Hepatocyte (in vitro differentiated cells): ENCODE measurements around the gene ANKRD12.

Source experiments
- EZH2 ChIP-seq: fragments of 200-600 bp; sonication (generic); IDR thresholded peaks from 2 replicates; pipeline ENCODE4 v1.6.1; 2016; ENCODE audit warnings: antibody characterized with exemption, mild to moderate bottlenecking, borderline replicate concordance
- TF ChIP-seq, protein P1 (sequence below): fragments of 200-600 bp; sonication (generic); IDR thresholded peaks from 2 replicates; pipeline ENCODE4 v1.5.1; 2016; ENCODE audit warnings: antibody characterized with exemption, mild to moderate bottlenecking; ENCODE audit not compliant: poor library complexity

DNA sequence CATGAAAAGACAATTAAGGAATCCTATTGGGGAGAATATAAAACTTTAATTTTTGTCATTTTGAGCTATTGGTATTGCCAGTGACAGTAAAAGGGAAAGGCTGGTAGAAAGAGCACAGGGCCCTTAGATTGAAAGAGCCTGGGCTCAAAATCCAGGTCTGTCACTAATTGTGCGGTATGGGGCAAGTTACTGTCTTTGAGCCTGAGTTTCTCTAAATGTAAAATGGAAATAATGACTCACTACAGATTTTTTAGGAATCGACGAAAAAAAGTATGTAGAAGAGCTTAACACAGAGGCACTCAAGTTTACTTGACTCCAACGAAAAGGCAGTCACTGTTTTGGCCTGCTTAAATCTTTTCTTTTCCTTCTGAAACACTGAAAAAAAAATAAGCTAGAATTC is 27.1 kb upstream of the ANKRD12 start:
- no peak for TF ChIP-seq EZH2
- TF ChIP-seq, protein P1, sequence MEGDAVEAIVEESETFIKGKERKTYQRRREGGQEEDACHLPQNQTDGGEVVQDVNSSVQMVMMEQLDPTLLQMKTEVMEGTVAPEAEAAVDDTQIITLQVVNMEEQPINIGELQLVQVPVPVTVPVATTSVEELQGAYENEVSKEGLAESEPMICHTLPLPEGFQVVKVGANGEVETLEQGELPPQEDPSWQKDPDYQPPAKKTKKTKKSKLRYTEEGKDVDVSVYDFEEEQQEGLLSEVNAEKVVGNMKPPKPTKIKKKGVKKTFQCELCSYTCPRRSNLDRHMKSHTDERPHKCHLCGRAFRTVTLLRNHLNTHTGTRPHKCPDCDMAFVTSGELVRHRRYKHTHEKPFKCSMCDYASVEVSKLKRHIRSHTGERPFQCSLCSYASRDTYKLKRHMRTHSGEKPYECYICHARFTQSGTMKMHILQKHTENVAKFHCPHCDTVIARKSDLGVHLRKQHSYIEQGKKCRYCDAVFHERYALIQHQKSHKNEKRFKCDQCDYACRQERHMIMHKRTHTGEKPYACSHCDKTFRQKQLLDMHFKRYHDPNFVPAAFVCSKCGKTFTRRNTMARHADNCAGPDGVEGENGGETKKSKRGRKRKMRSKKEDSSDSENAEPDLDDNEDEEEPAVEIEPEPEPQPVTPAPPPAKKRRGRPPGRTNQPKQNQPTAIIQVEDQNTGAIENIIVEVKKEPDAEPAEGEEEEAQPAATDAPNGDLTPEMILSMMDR = no peak
